Skin epidermis (tissue), 12 donors: Measurements from ENCODE around the gene ADH6.
"Not testable (repeated sequence)": the region's sequence is repeated elsewhere in the genome, so short reads cannot be mapped to it uniquely, and the experiment has no call there.

Experiments
- H3K27ac ChIP-seq, 21 experiments: fragments of 200-600 bp; sonication (generic) in 11 of 21; one replicate each; pipeline ENCODE4 v1.5.0; 2020; ENCODE audit warnings: mild to moderate bottlenecking in 3 of 21, inconsistent platforms in 2 of 21, moderate library complexity in 2 of 21
- H3K4me3 ChIP-seq, 7 experiments: fragments of 200-600 bp; sonication (generic) in 2 of 7; one replicate each; pipeline ENCODE4 v1.5.0; 2020; ENCODE audit warnings: inconsistent platforms in 2 of 7, mild to moderate bottlenecking in 2 of 7, moderate library complexity in 1 of 7

ADH6 gene

DNA sequence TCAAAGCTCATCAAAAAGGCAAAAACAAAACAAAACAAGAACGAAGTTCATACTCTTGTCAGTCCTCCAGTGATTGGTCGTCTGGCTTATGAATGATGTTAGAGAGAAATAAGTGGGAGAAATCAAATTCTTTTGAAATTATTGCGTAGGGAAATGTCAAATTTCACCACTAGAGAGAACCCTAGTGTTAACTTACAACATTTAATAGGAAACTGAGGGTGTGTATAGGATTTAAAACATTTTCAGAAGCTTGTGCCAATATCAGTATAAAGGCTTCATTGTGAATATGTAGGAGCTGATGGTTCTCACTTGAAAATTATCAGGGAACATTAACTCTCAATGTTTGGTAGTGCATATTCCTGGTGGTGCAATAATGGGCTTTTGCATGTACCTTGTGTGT lies 17.4 kb downstream of the ADH6 start:
- no peak overlapping the region for H3K27ac ChIP-seq
- no peak overlapping the region for H3K4me3 ChIP-seq

GRCh38 chr4:99200138-99200537 lies 18.9 kb downstream of the ADH6 start:
- Histone ChIP-seq H3K27ac (no peak overlapping the region), H3K4me3 (no peak overlapping the region)

DNA sequence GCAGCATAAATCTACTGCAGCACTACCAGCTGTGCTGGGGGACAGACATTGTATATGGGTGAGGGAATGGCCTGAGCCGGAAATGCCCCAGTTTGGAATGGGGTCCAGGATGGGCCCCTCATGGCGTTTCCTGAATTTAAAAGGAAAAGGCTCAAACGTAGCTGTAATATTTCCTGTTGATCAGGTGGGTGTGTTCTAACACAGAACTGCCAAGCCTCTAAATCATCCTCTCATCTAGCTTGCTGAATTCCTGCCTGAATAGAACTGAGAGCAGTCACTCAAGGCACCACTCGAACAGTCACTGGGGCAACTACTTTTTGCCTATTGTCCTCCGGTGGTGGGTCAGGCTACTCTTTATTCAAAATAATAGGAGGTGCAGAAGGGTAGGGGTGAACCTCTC lies 28.7 kb downstream of the ADH6 start:
- Histone ChIP-seq H3K27ac (no peak overlapping the region), H3K4me3 (no peak overlapping the region)

- not testable (repeated sequence) for H3K27ac ChIP-seq
These were observed 29.1 kb downstream of the ADH6 start for GRCh38 chr4:99189900-99190299.

GRCh38 chr4:99186029-99186428 lies 33.0 kb downstream of the ADH6 start:
- Histone ChIP-seq H3K4me3 (no peak overlapping the region), H3K27ac (no peak overlapping the region)

More at GRCh38 chr4:99189900-99190299, 29.1 kb downstream of the ADH6 start:
- H3K4me3 ChIP-seq = not testable (repeated sequence)

GRCh38 chr4:99185581-99185980 lies 33.5 kb downstream of the ADH6 start:
- Histone ChIP-seq H3K4me3 (no peak overlapping the region), H3K27ac (no peak overlapping the region)

- no peak overlapping the region for H3K4me3 ChIP-seq
These were observed 38.5 kb downstream of the ADH6 start for GRCh38 chr4:99180382-99181070.

GRCh38 chr4:99179626-99180025 lies 39.4 kb downstream of the ADH6 start:
- H3K4me3 ChIP-seq = no peak overlapping the region

More at GRCh38 chr4:99180382-99181070, 38.5 kb downstream of the ADH6 start:
- peak overlapping the region in 1 of 21 experiments; percentile 11 for H3K27ac ChIP-seq

GRCh38 chr4:99179178-99179577 lies 39.9 kb downstream of the ADH6 start:
- Histone ChIP-seq H3K4me3 (no peak overlapping the region), H3K27ac (no peak overlapping the region)

More at GRCh38 chr4:99179626-99180025, 39.4 kb downstream of the ADH6 start:
- no peak overlapping the region for H3K27ac ChIP-seq

DNA sequence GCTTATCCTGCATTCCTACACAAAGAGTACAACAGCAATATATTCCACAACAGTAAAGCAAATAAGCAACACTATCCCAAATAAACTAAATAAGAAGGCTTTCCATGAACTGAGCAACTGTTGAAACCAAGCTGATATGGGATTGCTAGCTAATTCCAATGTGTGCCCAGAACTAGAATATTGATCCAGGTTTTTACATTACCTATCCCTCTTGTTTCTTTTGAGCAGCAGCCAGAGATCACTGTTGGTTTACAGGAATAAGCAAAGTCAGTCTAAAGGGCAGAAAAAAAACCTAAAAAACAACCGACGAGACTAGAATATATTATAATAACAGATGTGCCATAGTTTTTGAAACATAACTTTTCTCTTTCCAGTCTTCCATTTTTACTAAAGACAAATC lies 52.5 kb downstream of the ADH6 start:
- H3K27ac ChIP-seq = no peak overlapping the region
- no peak overlapping the region for H3K4me3 ChIP-seq

GRCh38 chr4:99165978-99166377 lies 53.1 kb downstream of the ADH6 start:
- Histone ChIP-seq H3K27ac (no peak overlapping the region), H3K4me3 (no peak overlapping the region)

- no peak overlapping the region for H3K4me3 ChIP-seq
- no peak overlapping the region for H3K27ac ChIP-seq
These were observed 57.5 kb downstream of the ADH6 start for GRCh38 chr4:99161373-99162099.

DNA sequence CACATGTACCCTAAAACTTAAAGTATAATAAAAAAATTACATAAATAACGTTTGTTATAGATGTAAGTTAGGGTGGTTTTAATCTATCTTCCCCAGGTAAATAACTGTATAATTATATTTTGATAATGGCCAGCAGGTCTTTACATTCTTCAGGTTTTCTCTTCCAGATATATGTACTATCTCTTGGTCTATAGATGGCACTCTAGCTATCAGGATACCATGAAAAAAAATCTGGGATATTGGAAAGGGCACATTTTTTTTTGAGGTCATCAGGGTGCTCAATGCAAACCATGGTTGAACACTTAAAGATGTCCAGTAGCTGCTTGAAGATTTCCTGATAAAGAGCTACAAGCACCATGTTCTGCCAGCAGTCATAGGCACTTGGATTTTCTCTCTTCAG lies 59.3 kb downstream of the ADH6 start:
- Histone ChIP-seq H3K27ac (no peak overlapping the region), H3K4me3 (no peak overlapping the region)

GRCh38 chr4:99157478-99157935 lies 61.5 kb downstream of the ADH6 start:
- Histone ChIP-seq H3K27ac (no peak overlapping the region), H3K4me3 (no peak overlapping the region)

DNA sequence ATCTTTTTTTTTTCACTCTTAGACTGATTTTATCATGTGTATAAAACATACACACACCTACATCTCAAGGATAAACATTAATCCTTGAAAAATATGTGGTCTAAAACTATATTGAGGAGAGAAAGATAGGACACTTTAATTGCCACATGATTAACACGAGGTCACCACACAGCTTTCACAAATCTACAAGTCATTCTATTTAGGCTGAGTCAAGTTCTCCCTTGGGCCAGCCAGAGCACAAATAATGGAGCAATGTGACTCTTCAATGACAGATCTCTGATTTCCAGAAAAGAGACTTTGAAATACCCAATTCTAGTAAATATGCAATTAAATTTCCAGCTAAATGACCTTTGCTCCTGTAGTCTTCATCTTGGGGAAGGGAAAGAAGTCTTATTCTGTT lies 62.1 kb downstream of the ADH6 start:
- no peak overlapping the region for H3K27ac ChIP-seq

GRCh38 chr4:99154658-99155342 lies 64.2 kb downstream of the ADH6 start:
- Histone ChIP-seq H3K4me3 (no peak overlapping the region), H3K27ac (no peak overlapping the region)

More for the DNA sequence above, 62.1 kb downstream of the ADH6 start:
- no peak overlapping the region for H3K4me3 ChIP-seq
